PC-3 (cell line): Measurements from ENCODE around the gene SCYL1. TPM values are rescaled to one million over a fixed set of nuclear protein-coding genes. Genes with fewer than 3 reads are reported as not detected.

ENCODE experiments used
- ATAC-seq: fragments of 200-7000 bp; cut with Tn5 transposase; 2 replicates; pipeline ENCODE4 v1.9.1; 2020; ENCODE audit warnings: mild to moderate bottlenecking, moderate library complexity
- BruUV-seq: library from RNA; stranded (reverse); fragments of 400-500 nt; replicated peaks from 2 replicates; lab custom pipeline; 2021; lab: Mats Ljungman, UMichigan
- CTCF ChIA-PET: fragments of 300-600 bp; sonication (Branson Sonifier 250); formaldehyde crosslinking; loops from one replicate; lab custom pipeline; 2022; ENCODE audit warnings: antibody characterized with exemption; lab: Charles Lee
- POLR2A ChIA-PET: fragments of 300-600 bp; sonication (Branson Sonifier 250); formaldehyde crosslinking; loops from one replicate; lab custom pipeline; 2022; ENCODE audit warnings: antibody characterized with exemption; ENCODE audit not compliant: unreplicated experiment; lab: Charles Lee
- DNase-seq: peaks from one replicate; pipeline ENCODE4 v3.0.0-alpha.2; 2015
- H2AFZ ChIP-seq: fragments of 300-600 bp; sonication (generic); 2 replicates; pipeline ENCODE4 v1.6.0; 2016; ENCODE audit warnings: antibody characterized with exemption, low read length
- H3F3A ChIP-seq: fragments of 300-600 bp; sonication (generic); one replicate; pipeline ENCODE4 v1.6.0; 2017; ENCODE audit warnings: antibody characterized with exemption, low read length, control low read depth, mild to moderate bottlenecking; ENCODE audit not compliant: unreplicated experiment
- H3K27ac ChIP-seq: fragments of 300-600 bp; sonication (generic); 2 replicates; pipeline ENCODE4 v1.5.1; 2016; ENCODE audit warnings: mild to moderate bottlenecking, low read length
- H3K27me3 ChIP-seq: fragments of 300-600 bp; sonication (generic); 2 replicates; pipeline ENCODE4 v1.6.1; 2016; ENCODE audit warnings: low read length, mixed read lengths
- H3K36me3 ChIP-seq: fragments of 300-600 bp; sonication (generic); 2 replicates; pipeline ENCODE4 v1.6.1; 2016; ENCODE audit warnings: low read depth, mixed run types, low read length, mixed read lengths
- H3K4me1 ChIP-seq: fragments of 300-600 bp; sonication (generic); 2 replicates; pipeline ENCODE4 v1.5.1; 2016; ENCODE audit warnings: low read length; ENCODE audit not compliant: insufficient read depth
- H3K4me2 ChIP-seq: fragments of 300-600 bp; sonication (generic); 2 replicates; pipeline ENCODE4 v1.6.0; 2016; ENCODE audit warnings: low read length
- H3K4me3 ChIP-seq: fragments of 300-600 bp; sonication (generic); 2 replicates; pipeline ENCODE4 v1.5.1; 2016; ENCODE audit warnings: mild to moderate bottlenecking, low read length, mixed read lengths
- H3K79me2 ChIP-seq: fragments of 300-600 bp; sonication (generic); 2 replicates; pipeline ENCODE4 v1.6.1; 2017; ENCODE audit warnings: low read length, mixed read lengths
- H3K9ac ChIP-seq: fragments of 300-600 bp; sonication (generic); 2 replicates; pipeline ENCODE4 v1.6.0; 2016; ENCODE audit warnings: mild to moderate bottlenecking, low read length
- H3K9me2 ChIP-seq: fragments of 300-600 bp; sonication (generic); replicated peaks from 2 replicates; pipeline ENCODE4 v1.6.1; 2016; ENCODE audit warnings: mixed run types, low read length, mixed read lengths
- H3K9me3 ChIP-seq: fragments of 300-600 bp; sonication (generic); 2 replicates; pipeline ENCODE4 v1.6.1; 2016; ENCODE audit warnings: low read length, mixed read lengths
- H4K20me1 ChIP-seq: fragments of 300-600 bp; sonication (generic); 2 replicates; pipeline ENCODE4 v1.6.1; 2016; ENCODE audit warnings: low read length, mixed read lengths
- EZH2 ChIP-seq: fragments of 300-600 bp; sonication (generic); IDR thresholded peaks from one replicate; pipeline ENCODE4 v1.6.1; 2017; ENCODE audit warnings: antibody characterized with exemption, mild to moderate bottlenecking, low read length; ENCODE audit not compliant: unreplicated experiment
- EZH2phosphoT487 ChIP-seq: fragments of 300-600 bp; sonication (generic); IDR thresholded peaks from 2 replicates; pipeline ENCODE4 v1.6.1; 2018; ENCODE audit warnings: mild to moderate bottlenecking, antibody characterized with exemption, low read length, borderline replicate concordance
- intact Hi-C: fragments of 100-400 bp; cut with micrococcal nuclease; formaldehyde crosslinking; loops from 2 replicates; pipeline ENCODE4 v1.9.0; 2023
- total RNA-seq: library from RNA; depleted of rRNA; stranded (reverse); fragments of >200 nt; gene quantifications from 2 replicates; pipeline ENCODE4 v1.2.3, GENCODE V29; 2014
- TF ChIP-seq, protein P1 (sequence below): fragments of 300-600 bp; sonication (generic); conservative IDR thresholded peaks from 2 replicates; pipeline ENCODE4 v1.5.1; 2017; ENCODE audit warnings: antibody characterized with exemption, low read depth, mild to moderate bottlenecking, low read length

The SCYL1 gene
- total RNA-seq, 1 experiment from 2014 or later: 201 TPM

DNA sequence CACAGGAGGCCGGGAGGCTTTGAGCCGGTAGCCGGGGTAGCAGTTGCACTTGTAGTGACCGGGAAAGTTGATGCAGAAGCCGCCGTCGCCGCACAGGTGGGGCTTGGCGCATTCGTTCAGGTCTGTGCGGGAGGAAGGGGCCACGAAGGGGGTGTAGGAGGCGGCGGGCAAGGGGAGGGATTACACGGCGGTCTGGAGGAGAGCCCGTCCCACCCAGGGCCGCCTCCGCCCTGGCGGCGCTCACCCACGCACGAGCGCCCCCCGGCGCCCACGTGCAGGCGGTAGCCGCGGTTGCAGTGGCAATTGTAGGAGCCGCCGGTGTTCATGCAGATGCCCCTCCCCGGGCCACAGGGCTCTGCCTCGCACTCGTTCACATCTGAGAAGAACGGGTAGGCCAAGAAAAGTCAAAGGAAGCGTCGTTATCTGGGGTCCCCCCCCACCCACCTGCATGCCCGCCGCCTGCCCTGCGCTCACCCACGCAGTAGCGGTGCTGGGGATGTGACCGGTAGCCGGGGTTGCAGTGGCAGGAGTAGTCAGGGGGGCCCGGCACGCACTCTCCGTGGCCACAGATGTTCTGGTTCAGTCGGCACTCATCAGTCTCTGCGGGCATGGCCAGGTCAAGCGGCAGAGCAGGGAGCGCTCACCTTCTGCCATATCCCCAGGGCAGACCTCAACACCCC, 22.7 kb downstream of the SCYL1 start:
- intact Hi-C loops: loop anchor here (10.0 kb wide), 1 partner anchor 67 kb away; the partner anchor contains the start of genes MAP3K11 and PCNX3
- ChIA-PET POLR2A (interaction anchor here (0.5 kb wide), 1 partner anchor 271 kb away, joined by 3 read pairs; no protein-coding TSS in a partner anchor), CTCF (no interaction called here)
- Histone ChIP-seq H2AFZ (no peak overlapping the region), H4K20me1 (no peaks in the 10 kb centered on the region), H3K4me3 (no peak overlapping the region), H3K27ac (no peak overlapping the region), H3K9me2 (no peaks in the 10 kb centered on the region), H3K4me2 (no peak overlapping the region), H3K9me3 (no peaks in the 10 kb centered on the region), H3K9ac (no peak overlapping the region), H3F3A (no peaks in the 10 kb centered on the region), H3K27me3 (no peaks in the 10 kb centered on the region), H3K4me1 (peaks cover 25% of the 10 kb centered on the region), H3K79me2 (no peaks in the 10 kb centered on the region), H3K36me3 (peaks cover 11% of the 10 kb centered on the region; the same call in 1 of the 2 replicates)
- TF ChIP-seq, protein P1, sequence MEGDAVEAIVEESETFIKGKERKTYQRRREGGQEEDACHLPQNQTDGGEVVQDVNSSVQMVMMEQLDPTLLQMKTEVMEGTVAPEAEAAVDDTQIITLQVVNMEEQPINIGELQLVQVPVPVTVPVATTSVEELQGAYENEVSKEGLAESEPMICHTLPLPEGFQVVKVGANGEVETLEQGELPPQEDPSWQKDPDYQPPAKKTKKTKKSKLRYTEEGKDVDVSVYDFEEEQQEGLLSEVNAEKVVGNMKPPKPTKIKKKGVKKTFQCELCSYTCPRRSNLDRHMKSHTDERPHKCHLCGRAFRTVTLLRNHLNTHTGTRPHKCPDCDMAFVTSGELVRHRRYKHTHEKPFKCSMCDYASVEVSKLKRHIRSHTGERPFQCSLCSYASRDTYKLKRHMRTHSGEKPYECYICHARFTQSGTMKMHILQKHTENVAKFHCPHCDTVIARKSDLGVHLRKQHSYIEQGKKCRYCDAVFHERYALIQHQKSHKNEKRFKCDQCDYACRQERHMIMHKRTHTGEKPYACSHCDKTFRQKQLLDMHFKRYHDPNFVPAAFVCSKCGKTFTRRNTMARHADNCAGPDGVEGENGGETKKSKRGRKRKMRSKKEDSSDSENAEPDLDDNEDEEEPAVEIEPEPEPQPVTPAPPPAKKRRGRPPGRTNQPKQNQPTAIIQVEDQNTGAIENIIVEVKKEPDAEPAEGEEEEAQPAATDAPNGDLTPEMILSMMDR: no peak
- no peak for TF ChIP-seq EZH2phosphoT487
- no peak for TF ChIP-seq EZH2
- DNase-seq: no peak
- ATAC-seq: no peak
- BruUV-seq: no TSS peak

DNA sequence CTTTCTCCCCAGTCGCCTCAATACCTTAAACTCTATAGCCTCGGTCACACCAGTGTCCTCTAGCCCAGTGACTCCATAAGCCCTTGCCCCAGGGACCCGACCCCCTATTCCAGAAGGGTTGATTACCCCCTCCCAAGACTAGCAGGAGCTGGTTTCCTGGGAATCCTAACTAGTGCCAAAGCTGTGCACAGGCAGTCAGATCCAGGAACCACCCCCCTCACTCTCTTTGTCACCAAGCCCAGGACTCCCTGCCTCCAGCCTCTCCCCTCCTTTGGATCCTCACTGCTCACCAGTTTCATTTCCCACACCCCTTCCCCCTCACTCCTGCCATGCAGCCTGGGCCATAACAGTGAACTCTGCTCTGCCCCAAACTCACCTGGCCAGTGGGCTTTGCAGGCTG, 23.5 kb downstream of the SCYL1 start:
- H3K36me3 ChIP-seq: peaks cover 11% of the 10 kb centered on the region; the same call in 1 of the 2 replicates
- no peak overlapping the region for H3K27ac ChIP-seq
- H3K4me3 ChIP-seq: no peak overlapping the region
- no peak overlapping the region for H3K4me2 ChIP-seq
- H3K27me3 ChIP-seq: no peaks in the 10 kb centered on the region
- intact Hi-C loops: loop anchor here (10.0 kb wide), 1 partner anchor 66 kb away; the partner anchor contains the start of genes MAP3K11 and PCNX3
- no peaks in the 10 kb centered on the region for H3K9me3 ChIP-seq
- no peak overlapping the region for H2AFZ ChIP-seq
- TF ChIP-seq EZH2: no peak
- TF ChIP-seq, protein P1: no peak
- TF ChIP-seq EZH2phosphoT487: no peak
- no peaks in the 10 kb centered on the region for H4K20me1 ChIP-seq
- H3K9ac ChIP-seq: no peak overlapping the region
- H3F3A ChIP-seq: no peaks in the 10 kb centered on the region
- DNase-seq (no peak), ATAC-seq (no peak)
- ChIA-PET CTCF (no interaction called here), POLR2A (no interaction called here)
- BruUV-seq: no TSS peak
- H3K4me1 ChIP-seq: peaks cover 25% of the 10 kb centered on the region
- no peaks in the 10 kb centered on the region for H3K9me2 ChIP-seq
- no peaks in the 10 kb centered on the region for H3K79me2 ChIP-seq

DNA sequence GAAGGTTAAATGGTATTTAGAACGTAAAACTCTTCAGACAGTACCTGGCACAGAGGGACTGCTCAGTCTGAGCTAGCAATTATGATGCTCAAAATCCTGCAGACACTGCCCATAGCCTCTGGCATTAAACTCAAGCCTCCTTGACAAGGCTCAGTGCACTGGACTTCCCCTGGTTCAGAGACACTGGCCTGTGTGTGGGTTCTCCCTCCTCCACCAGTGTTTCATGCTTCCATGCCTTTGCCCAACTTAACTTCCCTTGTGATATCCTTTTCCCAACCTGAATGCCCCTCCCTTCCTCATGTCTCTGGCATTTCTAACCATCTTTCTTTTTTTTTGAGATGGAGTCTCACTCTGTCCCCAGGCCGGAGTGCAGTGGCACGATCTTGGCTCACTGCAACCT, 24.2 kb downstream of the SCYL1 start:
- Histone ChIP-seq H3K79me2 (0 out of 2 replicates have a peak, but pooled peaks cover under 1% of the 10 kb centered on the region), H3K27ac (no peak overlapping the region), H3K9ac (no peak overlapping the region), H3K4me1 (peaks cover 25% of the 10 kb centered on the region), H4K20me1 (no peaks in the 10 kb centered on the region), H3K9me3 (no peaks in the 10 kb centered on the region), H2AFZ (no peak overlapping the region), H3K4me3 (no peak overlapping the region), H3K36me3 (peaks cover 11% of the 10 kb centered on the region; the same call in 1 of the 2 replicates), H3K27me3 (no peaks in the 10 kb centered on the region), H3K9me2 (no peaks in the 10 kb centered on the region), H3K4me2 (no peak overlapping the region), H3F3A (no peaks in the 10 kb centered on the region)
- no peak for DNase-seq
- intact Hi-C loops: loop anchor here (10.0 kb wide), 1 partner anchor 66 kb away; the partner anchor contains the start of genes MAP3K11 and PCNX3
- ATAC-seq: no peak
- POLR2A ChIA-PET: no interaction called here
- CTCF ChIA-PET: no interaction called here
- BruUV-seq: no TSS peak
- TF ChIP-seq, protein P1: no peak
- TF ChIP-seq EZH2: no peak
- TF ChIP-seq EZH2phosphoT487: no peak
